Endodermal cell (in vitro differentiated cells): ENCODE measurements around the gene RECK. TPM values are rescaled to one million over a fixed set of nuclear protein-coding genes. Genes with fewer than 3 reads are reported as not detected.

ENCODE experiments used
- DNase-seq: peaks from one replicate; pipeline ENCODE4 v3.0.0-alpha.2; 2017
- H3K27ac ChIP-seq: 2 replicates; pipeline ENCODE4 v1.5.1; 2013; ENCODE audit warnings: mild to moderate bottlenecking, low read depth, low read length, moderate library complexity
- H3K27me3 ChIP-seq: 2 replicates; pipeline ENCODE4 v1.6.1; 2013; ENCODE audit warnings: mild to moderate bottlenecking, low read length, moderate library complexity; ENCODE audit not compliant: insufficient read depth, control insufficient read depth, poor library complexity, severe bottlenecking
- H3K36me3 ChIP-seq: 2 replicates; pipeline ENCODE4 v1.7.0; 2013; ENCODE audit warnings: mild to moderate bottlenecking, low read length, moderate library complexity; ENCODE audit not compliant: control insufficient read depth, insufficient read depth
- H3K4me1 ChIP-seq: one replicate; pipeline ENCODE4 v1.7.0; 2013; ENCODE audit warnings: low read length; ENCODE audit not compliant: control insufficient read depth, insufficient read depth
- H3K4me3 ChIP-seq: 2 replicates; pipeline ENCODE4 v1.5.1; 2013; ENCODE audit warnings: mild to moderate bottlenecking, low read length, moderate library complexity
- H3K9ac ChIP-seq: 2 replicates; pipeline ENCODE4 v1.6.1; 2013; ENCODE audit warnings: mild to moderate bottlenecking, low read length, moderate library complexity; ENCODE audit not compliant: poor library complexity, severe bottlenecking; ENCODE audit errors: extremely low read depth
- H3K9me3 ChIP-seq: 2 replicates; pipeline ENCODE4 v1.6.1; 2013; ENCODE audit warnings: mild to moderate bottlenecking, low read length, moderate library complexity; ENCODE audit not compliant: control insufficient read depth
- H3K27ac Mint-ChIP-seq: 2 replicates; pipeline ENCODE4 v1.8.0; 2020; ENCODE audit warnings: mixed read lengths
- H3K27me3 Mint-ChIP-seq: 2 replicates; pipeline ENCODE4 v1.8.0; 2021; ENCODE audit warnings: mild to moderate bottlenecking, mixed read lengths; ENCODE audit not compliant: insufficient read depth
- H3K36me3 Mint-ChIP-seq: 2 replicates; pipeline ENCODE4 v1.8.0; 2020; ENCODE audit warnings: low read depth, mixed read lengths
- H3K4me1 Mint-ChIP-seq: 2 replicates; pipeline ENCODE4 v1.8.0; 2020; ENCODE audit warnings: mixed read lengths
- H3K4me3 Mint-ChIP-seq: 2 replicates; pipeline ENCODE4 v1.8.0; 2020; ENCODE audit warnings: mild to moderate bottlenecking, moderate library complexity, mixed read lengths
- H3K9me3 Mint-ChIP-seq: 2 replicates; pipeline ENCODE4 v1.8.0; 2020; ENCODE audit warnings: mild to moderate bottlenecking, mixed read lengths
- WGBS, 2 experiments: methylation state at CpG; one replicate each; pipeline versions ENCODE4 v1.1.5 to v1.1.7; 2013; ENCODE audit warnings: missing lambda C conversion rate in 2 of 2, mixed read lengths in 1 of 2; ENCODE audit not compliant: insufficient coverage in 1 of 2, insufficient read length in 1 of 2; 5-methylcytosine and 5-hydroxymethylcytosine counted together
- total RNA-seq, 2 donors: library from RNA; stranded (reverse); fragmentation: NEBNext Ultra II Directional in 1 of 2; extraction: Animal tissue kit (Norgen Biotek cat#: 25700) in 1 of 2; gene quantifications; 2 replicates in 1 of 2; 3 replicates in 1 of 2; pipeline ENCODE4 v1.2.1, GENCODE V29; 2021
- TF ChIP-seq, protein P1 (sequence below): fragments of 200-600 bp; sonication (generic); conservative IDR thresholded peaks from 2 replicates; pipeline ENCODE4 v1.5.0; 2021; ENCODE audit warnings: antibody characterized with exemption, mild to moderate bottlenecking

RECK gene
- total RNA-seq, 2 donors from 2014 or later = 11.5 to 16.1 TPM

DNA sequence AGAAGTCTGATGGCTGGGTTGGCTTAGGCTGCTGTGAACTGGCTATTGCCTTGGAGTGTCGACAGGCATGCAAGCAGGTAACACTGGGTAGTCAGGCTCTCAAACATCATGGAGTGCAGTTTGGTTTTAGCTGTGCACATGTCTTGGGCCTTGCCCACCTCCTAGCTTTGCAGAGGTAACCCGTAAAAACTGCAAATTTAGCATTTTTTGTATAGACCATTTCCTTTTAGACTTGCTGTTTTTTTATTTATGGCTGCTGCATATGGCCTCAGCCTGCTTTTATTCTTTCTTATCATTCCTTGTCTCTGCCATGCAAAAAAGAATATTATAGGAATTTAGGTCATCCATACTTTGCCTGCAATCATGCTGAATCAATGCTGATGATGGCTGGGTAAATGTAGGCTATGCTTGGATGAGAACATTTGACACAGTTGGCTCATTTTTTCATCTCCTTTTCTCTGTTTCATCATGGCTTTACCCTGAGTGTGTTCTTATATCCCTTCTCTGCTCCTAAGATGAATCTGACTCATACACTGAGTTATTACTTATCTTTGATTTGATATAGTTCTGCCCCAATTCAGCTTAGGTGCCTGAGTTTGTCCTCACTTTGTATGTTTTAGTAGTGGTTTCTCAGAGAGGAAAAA is 27.2 kb downstream of the RECK start:
- Mint-ChIP-seq H3K27ac (no peak overlapping the region), H3K9me3 (no peaks in the 10 kb centered on the region), H3K4me1 (peaks cover 6% of the 10 kb centered on the region), H3K4me3 (no peak overlapping the region), H3K27me3 (no peaks in the 10 kb centered on the region), H3K36me3 (peaks cover 12% of the 10 kb centered on the region)
- TF ChIP-seq, protein P1, sequence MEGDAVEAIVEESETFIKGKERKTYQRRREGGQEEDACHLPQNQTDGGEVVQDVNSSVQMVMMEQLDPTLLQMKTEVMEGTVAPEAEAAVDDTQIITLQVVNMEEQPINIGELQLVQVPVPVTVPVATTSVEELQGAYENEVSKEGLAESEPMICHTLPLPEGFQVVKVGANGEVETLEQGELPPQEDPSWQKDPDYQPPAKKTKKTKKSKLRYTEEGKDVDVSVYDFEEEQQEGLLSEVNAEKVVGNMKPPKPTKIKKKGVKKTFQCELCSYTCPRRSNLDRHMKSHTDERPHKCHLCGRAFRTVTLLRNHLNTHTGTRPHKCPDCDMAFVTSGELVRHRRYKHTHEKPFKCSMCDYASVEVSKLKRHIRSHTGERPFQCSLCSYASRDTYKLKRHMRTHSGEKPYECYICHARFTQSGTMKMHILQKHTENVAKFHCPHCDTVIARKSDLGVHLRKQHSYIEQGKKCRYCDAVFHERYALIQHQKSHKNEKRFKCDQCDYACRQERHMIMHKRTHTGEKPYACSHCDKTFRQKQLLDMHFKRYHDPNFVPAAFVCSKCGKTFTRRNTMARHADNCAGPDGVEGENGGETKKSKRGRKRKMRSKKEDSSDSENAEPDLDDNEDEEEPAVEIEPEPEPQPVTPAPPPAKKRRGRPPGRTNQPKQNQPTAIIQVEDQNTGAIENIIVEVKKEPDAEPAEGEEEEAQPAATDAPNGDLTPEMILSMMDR = no peak
- H3K27ac ChIP-seq = no peak overlapping the region
- peaks cover 4% of the 10 kb centered on the region for H3K9me3 ChIP-seq
- no peak overlapping the region for H3K4me3 ChIP-seq
- no peaks in the 10 kb centered on the region for H3K4me1 ChIP-seq
- peaks cover 56% of the 10 kb centered on the region for H3K36me3 ChIP-seq
- 95 to 100% methylated on average over 2 of the region's 2 CpGs for WGBS, 2 experiments
- DNase-seq = no peak
- H3K27me3 ChIP-seq = no peaks in the 10 kb centered on the region
- H3K9ac ChIP-seq = no peak overlapping the region

- Histone ChIP-seq H3K9me3 (peaks cover 4% of the 10 kb centered on the region), H3K4me3 (no peak overlapping the region), H3K27ac (no peak overlapping the region), H3K27me3 (no peaks in the 10 kb centered on the region), H3K36me3 (peaks cover 54% of the 10 kb centered on the region), H3K4me1 (no peaks in the 10 kb centered on the region), H3K9ac (no peak overlapping the region)
- Mint-ChIP-seq H3K27me3 (no peaks in the 10 kb centered on the region), H3K36me3 (peaks cover 16% of the 10 kb centered on the region), H3K4me1 (peaks cover 6% of the 10 kb centered on the region), H3K9me3 (no peaks in the 10 kb centered on the region), H3K4me3 (no peak overlapping the region), H3K27ac (no peak overlapping the region)
- TF ChIP-seq, protein P1 = no peak
- DNase-seq = no peak
- 55 to 80% methylated on average over 1 of the region's 1 CpG for WGBS, 2 experiments
Measured at GRCh38 chr9:36064448-36065037, 27.8 kb downstream of the RECK start.

- DNase-seq = no peak
- no peaks in the 10 kb centered on the region for H3K9me3 ChIP-seq
- no peak overlapping the region for H3K27ac ChIP-seq
- WGBS, 2 experiments = 92 to 94% methylated on average over 1 of the region's 1 CpG
- no peaks in the 10 kb centered on the region for H3K27me3 Mint-ChIP-seq
- H3K4me3 ChIP-seq = no peak overlapping the region
- no peak overlapping the region for H3K9ac ChIP-seq
- no peaks in the 10 kb centered on the region for H3K4me1 ChIP-seq
- peaks cover 8% of the 10 kb centered on the region for H3K36me3 Mint-ChIP-seq
- no peak overlapping the region for H3K4me3 Mint-ChIP-seq
- H3K27me3 ChIP-seq = no peaks in the 10 kb centered on the region
- no peaks in the 10 kb centered on the region for H3K9me3 Mint-ChIP-seq
- H3K27ac Mint-ChIP-seq = no peak overlapping the region
- no peaks in the 10 kb centered on the region for H3K4me1 Mint-ChIP-seq
- no peaks in the 10 kb centered on the region for H3K36me3 ChIP-seq
- TF ChIP-seq, protein P1 = no peak
Measured at GRCh38 chr9:36074055-36074454, 37.3 kb downstream of the RECK start.
